ENCODE measurements around the gene SNX9. TPM values are rescaled to one million over a fixed set of nuclear protein-coding genes. Genes with fewer than 3 reads are reported as not detected.
A peak's percentile ranks its signal among the peaks of the same experiment; 100 is the strongest.
"Not testable (repeated sequence)": the region's sequence is repeated elsewhere in the genome, so short reads cannot be mapped to it uniquely, and the experiment has no call there.

SNX9 gene
- total RNA-seq, 1 donor from 2014 or later, result 68.6 TPM

DNA sequence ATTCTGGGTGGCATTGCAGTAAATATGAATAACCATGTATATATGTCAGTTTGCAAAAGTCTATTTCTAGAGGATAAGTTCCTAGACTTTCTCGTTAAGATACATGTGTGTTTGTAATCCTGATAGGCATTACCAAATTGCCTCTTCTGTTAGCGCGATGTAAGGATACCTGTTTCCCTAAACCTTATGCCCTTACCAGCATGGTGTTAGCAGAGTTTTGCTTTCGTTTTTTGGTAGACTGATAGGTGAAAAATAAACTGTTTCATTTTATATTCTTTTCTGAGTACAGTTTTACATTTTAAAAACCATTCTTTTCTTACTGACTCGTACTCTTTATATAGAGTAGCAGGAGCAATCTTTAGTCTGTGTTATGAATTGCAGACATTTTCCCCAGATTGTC, 32.3 kb downstream of the SNX9 start:
- H3K27me3 Mint-ChIP-seq (ENCODE audit: unreplicated experiment), result peaks cover 3% of the 10 kb centered on the region
- no peaks in the 10 kb centered on the region for H3K9me3 Mint-ChIP-seq (ENCODE audit: unreplicated experiment)
- peaks cover 49% of the 10 kb centered on the region for H3K4me1 Mint-ChIP-seq (ENCODE audit: unreplicated experiment)
- H3K36me3 Mint-ChIP-seq (ENCODE audit: low read depth, unreplicated experiment), result peaks cover 15% of the 10 kb centered on the region
- H3K27ac Mint-ChIP-seq (ENCODE audit: unreplicated experiment), result no peak overlapping the region
- no peak overlapping the region for H3K4me3 Mint-ChIP-seq (ENCODE audit: unreplicated experiment)
- no peak for DNase-seq (ENCODE audit: low spot score)
- no peak for TF ChIP-seq CTCF (IDR thresholded peaks at IDR 0.05; ENCODE audit: unreplicated experiment)

DNA sequence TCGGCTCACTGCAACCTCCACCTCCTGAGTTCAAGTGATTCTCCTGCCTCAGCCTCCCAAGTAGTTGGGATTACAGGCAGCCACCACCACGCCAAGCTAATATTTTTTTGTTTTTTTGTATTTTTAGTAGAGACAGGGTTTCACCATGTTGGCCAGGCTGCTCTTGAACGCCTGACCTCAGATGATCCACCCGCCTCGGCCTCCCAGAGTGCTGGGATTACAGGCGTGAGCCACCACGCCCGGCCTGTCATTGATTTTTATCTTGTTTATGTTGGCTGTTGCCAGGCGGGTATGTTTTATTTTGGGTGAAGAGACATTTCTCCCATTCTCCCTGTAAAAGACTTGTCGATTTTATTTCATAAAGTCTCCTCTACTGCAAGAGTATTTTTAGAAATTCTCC, 32.8 kb downstream of the SNX9 start:
- Mint-ChIP-seq H3K4me1 (ENCODE audit: unreplicated experiment) (peaks cover 53% of the 10 kb centered on the region), H3K27ac (ENCODE audit: unreplicated experiment) (peak overlapping the region; percentile 36)
- H3K9me3 Mint-ChIP-seq (ENCODE audit: unreplicated experiment), result not testable (repeated sequence)

GRCh38 chr6:157858664-157859063, 35.6 kb downstream of the SNX9 start:
- peak overlapping the region; percentile 45 for H3K27ac Mint-ChIP-seq (ENCODE audit: unreplicated experiment)
- not testable (repeated sequence) for H3K36me3 Mint-ChIP-seq (ENCODE audit: low read depth, unreplicated experiment); DNase-seq (ENCODE audit: low spot score); H3K9me3 Mint-ChIP-seq (ENCODE audit: unreplicated experiment); H3K4me3 Mint-ChIP-seq (ENCODE audit: unreplicated experiment); H3K27me3 Mint-ChIP-seq (ENCODE audit: unreplicated experiment)
- peaks cover 49% of the 10 kb centered on the region for H3K4me1 Mint-ChIP-seq (ENCODE audit: unreplicated experiment)

More for the DNA sequence above, 32.8 kb downstream of the SNX9 start:
- peaks cover 15% of the 10 kb centered on the region for H3K36me3 Mint-ChIP-seq (ENCODE audit: low read depth, unreplicated experiment)
- DNase-seq (ENCODE audit: low spot score); H3K4me3 Mint-ChIP-seq (ENCODE audit: unreplicated experiment); H3K27me3 Mint-ChIP-seq (ENCODE audit: unreplicated experiment): not testable (repeated sequence)

- no peak for DNase-seq (ENCODE audit: low spot score)
- peaks cover 3% of the 10 kb centered on the region for H3K27me3 Mint-ChIP-seq (ENCODE audit: unreplicated experiment)
- H3K4me3 Mint-ChIP-seq (ENCODE audit: unreplicated experiment), result no peak overlapping the region
- peaks cover 6% of the 10 kb centered on the region for H3K36me3 Mint-ChIP-seq (ENCODE audit: low read depth, unreplicated experiment)
- H3K27ac Mint-ChIP-seq (ENCODE audit: unreplicated experiment), result peak overlapping the region; percentile 53
- H3K4me1 Mint-ChIP-seq (ENCODE audit: unreplicated experiment), result peaks cover 44% of the 10 kb centered on the region
- TF ChIP-seq CTCF (IDR thresholded peaks at IDR 0.05; ENCODE audit: unreplicated experiment), result no peak
- H3K9me3 Mint-ChIP-seq (ENCODE audit: unreplicated experiment), result no peaks in the 10 kb centered on the region
Observed at GRCh38 chr6:157859775-157860504, 36.9 kb downstream of the SNX9 start.

GRCh38 chr6:157860505-157860991, 37.5 kb downstream of the SNX9 start:
- H3K9me3 Mint-ChIP-seq (ENCODE audit: unreplicated experiment), result no peaks in the 10 kb centered on the region
- no peak overlapping the region for H3K4me3 Mint-ChIP-seq (ENCODE audit: unreplicated experiment)
- TF ChIP-seq CTCF (IDR thresholded peaks at IDR 0.05; ENCODE audit: unreplicated experiment), result no peak
- H3K27ac Mint-ChIP-seq (ENCODE audit: unreplicated experiment), result peak overlapping the region; percentile 53
- no peak for DNase-seq (ENCODE audit: low spot score)
- H3K36me3 Mint-ChIP-seq (ENCODE audit: low read depth, unreplicated experiment), result peaks cover 6% of the 10 kb centered on the region
- H3K4me1 Mint-ChIP-seq (ENCODE audit: unreplicated experiment), result peaks cover 41% of the 10 kb centered on the region
- peaks cover 3% of the 10 kb centered on the region for H3K27me3 Mint-ChIP-seq (ENCODE audit: unreplicated experiment)

DNA sequence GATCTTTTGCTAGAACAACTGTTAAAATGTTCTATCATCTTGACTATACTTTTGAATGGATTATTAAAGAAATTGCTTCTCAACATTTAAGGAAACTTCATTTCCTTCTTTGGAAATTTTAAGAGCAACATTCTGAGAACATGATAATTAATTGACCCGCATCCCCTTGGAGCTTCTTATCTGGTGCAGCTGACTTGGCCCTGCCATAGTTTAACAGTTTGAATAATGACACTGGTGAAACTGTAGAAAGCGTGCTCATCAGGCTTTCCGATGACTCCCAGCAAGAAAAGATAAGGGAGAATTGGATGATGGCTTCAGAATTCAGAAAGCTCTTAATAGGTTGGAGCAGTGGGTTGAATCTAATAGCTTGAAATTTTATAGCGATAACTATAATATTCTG, 38.1 kb downstream of the SNX9 start:
- H3K4me1 Mint-ChIP-seq (ENCODE audit: unreplicated experiment), result peaks cover 42% of the 10 kb centered on the region
- peaks cover 6% of the 10 kb centered on the region for H3K36me3 Mint-ChIP-seq (ENCODE audit: low read depth, unreplicated experiment)
- H3K9me3 Mint-ChIP-seq (ENCODE audit: unreplicated experiment), result no peaks in the 10 kb centered on the region
- no peak overlapping the region for H3K27ac Mint-ChIP-seq (ENCODE audit: unreplicated experiment)
- H3K27me3 Mint-ChIP-seq (ENCODE audit: unreplicated experiment), result peaks cover 3% of the 10 kb centered on the region
- no peak for TF ChIP-seq CTCF (IDR thresholded peaks at IDR 0.05; ENCODE audit: unreplicated experiment)
- DNase-seq (ENCODE audit: low spot score), result no peak
- no peak overlapping the region for H3K4me3 Mint-ChIP-seq (ENCODE audit: unreplicated experiment)

Data from endothelial cell (in vitro differentiated cells).